Lung (tissue), 12 donors: ENCODE measurements around the gene CEP68. TPM values are rescaled to one million over a fixed set of nuclear protein-coding genes. Genes with fewer than 3 reads are reported as not detected.

Experiments used
- ATAC-seq: fragments of 200-7000 bp; cut with Tn5 transposase; one replicate; pipeline ENCODE4 v1.9.1; 2020; ENCODE audit warnings: moderate number of reproducible peaks; ENCODE audit not compliant: insufficient read depth, low FRiP score
- DNase-seq, 3 donors: peaks; one replicate each; pipeline ENCODE4 v3.0.0-alpha.2; 2013 to 2017
- H3K27ac ChIP-seq, 2 donors: one replicate each; pipeline ENCODE4 v1.5.1; 2013; ENCODE audit warnings: mild to moderate bottlenecking in 2 of 2, moderate library complexity in 2 of 2, control low read depth in 1 of 2, inconsistent platforms in 1 of 2, low read depth in 1 of 2, low read length in 1 of 2
- H3K27me3 ChIP-seq, 3 donors: one replicate each; pipeline ENCODE4 v1.5.1; 2013; ENCODE audit warnings: low read length in 2 of 3; ENCODE audit not compliant: control insufficient read depth in 3 of 3, insufficient read depth in 3 of 3
- H3K36me3 ChIP-seq, 4 donors: one replicate each; pipeline ENCODE4 v1.5.1; 2013; ENCODE audit warnings: low read length in 4 of 4, mild to moderate bottlenecking in 1 of 4, moderate library complexity in 1 of 4; ENCODE audit not compliant: control insufficient read depth in 4 of 4, insufficient read depth in 4 of 4
- H3K4me1 ChIP-seq, 5 donors: one replicate each; pipeline ENCODE4 v1.5.1; 2013; ENCODE audit warnings: low read length in 5 of 5, mild to moderate bottlenecking in 2 of 5, moderate library complexity in 1 of 5; ENCODE audit not compliant: control insufficient read depth in 5 of 5, insufficient read depth in 5 of 5
- H3K4me3 ChIP-seq: one replicate; pipeline ENCODE4 v1.5.1; 2013; ENCODE audit warnings: mild to moderate bottlenecking, control low read depth, moderate library complexity
- H3K9ac ChIP-seq, 2 donors: one replicate each; pipeline ENCODE4 v1.5.1; 2013; ENCODE audit warnings: low read length in 2 of 2, control low read depth in 1 of 2; ENCODE audit not compliant: insufficient read depth in 1 of 2
- H3K9me3 ChIP-seq, 4 donors: one replicate each; pipeline ENCODE4 v1.5.1; 2013; ENCODE audit warnings: low read length in 3 of 4, mild to moderate bottlenecking in 1 of 4, moderate library complexity in 1 of 4; ENCODE audit not compliant: control insufficient read depth in 4 of 4, insufficient read depth in 3 of 4
- CTCF ChIP-seq: IDR thresholded peaks from 2 replicates; pipeline ENCODE4 v1.5.1; 2012; ENCODE audit warnings: mild to moderate bottlenecking; ENCODE audit errors: control extremely low read depth, extremely low read depth
- WGBS, 2 donors: extraction: QIAGEN DNeasy Blood & Tissue Kit; methylation state at CpG; one replicate each; pipeline ENCODE4 v1.1.7; 2013; 5-methylcytosine and 5-hydroxymethylcytosine counted together
- polyA plus RNA-seq, 2 donors: library from polyadenylated mRNA; stranded (reverse); fragments of 200-250 nt; gene quantifications; one replicate each; pipeline ENCODE4 v1.2.1, GENCODE V29; 2013
- total RNA-seq, 2 donors: library from RNA; depleted of rRNA in 1 of 2; stranded (reverse); fragments of >200 nt in 1 of 2; gene quantifications; one replicate each; pipeline ENCODE4 v1.2.1, GENCODE V29; 2014 to 2021
- donor health status: control.
- donor health status: control.
- donor health status: Bipolar disorder and iron deficiency.
- donor health status: healthy.
- donor health status: DM: yes; HTN: yes; CAD: no.

Gene CEP68
- total and polyA plus RNA-seq, 4 donors, result 3.5 to 28.9 (median 8.8) TPM

- H3K9me3 ChIP-seq, result no peaks in the 10 kb centered on the region
- ATAC-seq (no peak), DNase-seq (no peak)
- H3K36me3 ChIP-seq, result peaks cover 22 to 40% (median 26%) of the 10 kb centered on the region in 4 donors
- no peak overlapping the region for H3K9ac ChIP-seq
- TF ChIP-seq CTCF, result no peak
- H3K27me3 ChIP-seq, result no peaks in the 10 kb centered on the region
- H3K27ac ChIP-seq, result no peak overlapping the region
- peaks cover 0 to 9% (median 4%) of the 10 kb centered on the region in 5 donors for H3K4me1 ChIP-seq
- no peak overlapping the region for H3K4me3 ChIP-seq
Observed at GRCh38 chr2:65093211-65093610, 37.0 kb downstream of the CEP68 start.

GRCh38 chr2:65096948-65097347 lies 40.7 kb downstream of the CEP68 start:
- H3K4me1 ChIP-seq, result peaks cover 0 to 6% (median 4%) of the 10 kb centered on the region in 5 donors
- no peak for TF ChIP-seq CTCF
- ATAC-seq (no peak), DNase-seq (no peak)
- no peak overlapping the region for H3K27ac ChIP-seq
- no peak overlapping the region for H3K9ac ChIP-seq
- no peaks in the 10 kb centered on the region for H3K9me3 ChIP-seq
- peaks cover 20 to 30% (median 24%) of the 10 kb centered on the region in 4 donors for H3K36me3 ChIP-seq
- H3K4me3 ChIP-seq, result no peak overlapping the region
- WGBS, 2 donors, result 82 to 94% methylated on average over 1 of the region's 1 CpG
- H3K27me3 ChIP-seq, result no peaks in the 10 kb centered on the region

DNA sequence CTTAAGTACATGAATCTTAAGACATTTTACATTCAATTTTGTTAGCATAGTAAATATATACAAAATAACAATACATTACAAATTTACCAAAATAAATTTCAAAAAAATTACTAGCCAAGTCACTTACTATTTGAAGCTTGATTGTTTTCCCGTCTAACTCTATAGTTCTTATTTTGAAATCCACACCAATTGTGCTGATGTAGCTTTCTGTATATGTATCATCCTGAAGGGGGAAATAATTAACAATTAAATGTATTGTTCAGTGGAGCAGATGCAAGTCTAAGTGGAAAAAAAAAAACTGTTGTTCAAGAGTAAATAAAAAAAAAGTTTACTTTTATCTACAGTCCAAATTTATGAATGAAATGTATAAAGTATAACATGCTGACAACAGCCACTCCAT lies 41.6 kb downstream of the CEP68 start:
- peaks cover 0 to 6% (median 4%) of the 10 kb centered on the region in 5 donors for H3K4me1 ChIP-seq
- TF ChIP-seq CTCF, result no peak
- 52 to 82% methylated on average over 1 of the region's 1 CpG for WGBS, 2 donors

GRCh38 chr2:65098741-65099140 lies 42.5 kb downstream of the CEP68 start:
- H3K9me3 ChIP-seq, result no peaks in the 10 kb centered on the region
- no peak overlapping the region for H3K4me3 ChIP-seq
- WGBS, 2 donors, result 81 to 82% methylated on average over 5 of the region's 5 CpGs
- H3K27ac ChIP-seq, result no peak overlapping the region
- H3K9ac ChIP-seq, result no peak overlapping the region
- no peaks in the 10 kb centered on the region for H3K27me3 ChIP-seq
- ATAC-seq (no peak), DNase-seq (no peak)
- peaks cover 0 to 8% (median 5%) of the 10 kb centered on the region in 5 donors for H3K4me1 ChIP-seq
- TF ChIP-seq CTCF, result no peak
- peaks cover 19 to 27% (median 21%) of the 10 kb centered on the region in 4 donors for H3K36me3 ChIP-seq

More for the DNA sequence above, 41.6 kb downstream of the CEP68 start:
- peaks cover 16 to 28% (median 22%) of the 10 kb centered on the region in 4 donors for H3K36me3 ChIP-seq
- H3K9ac ChIP-seq, result no peak overlapping the region
- H3K27ac ChIP-seq, result no peak overlapping the region
- H3K9me3 ChIP-seq, result no peaks in the 10 kb centered on the region
- no peak for ATAC-seq
- no peak for DNase-seq
- H3K27me3 ChIP-seq, result no peaks in the 10 kb centered on the region
- H3K4me3 ChIP-seq, result no peak overlapping the region
